CD4-positive, alpha-beta T cell treated with Interleukin-6 at 100 ng/mL for 8 hours (primary cell): ENCODE data around the gene MED16.

Experiments
- DNase-seq: peaks from one replicate; pipeline ENCODE4 v3.0.0-alpha.2; 2020; ENCODE audit warnings: mixed read lengths, low spot score

MED16 gene

GRCh38 chr19:927780-928401, 34.9 kb upstream of the MED16 start:
- no peak for DNase-seq

GRCh38 chr19:927351-927779, 34.4 kb upstream of the MED16 start:
- DNase-seq = no peak

- no peak for DNase-seq
Measured at GRCh38 chr19:926589-927350, 33.8 kb upstream of the MED16 start.

- no peak for DNase-seq
Measured at GRCh38 chr19:926323-926588, 33.3 kb upstream of the MED16 start.

- DNase-seq = peak; percentile 65
Measured at GRCh38 chr19:925526-926322, 32.7 kb upstream of the MED16 start, which contains the start of gene ARID3A. Gene ARID3A (plus strand): TSS chr19:926035. CDS start chr19:929529, 3,494 bp downstream.

- peak; percentile 58 for DNase-seq
Measured at GRCh38 chr19:925087-925525, 32.1 kb upstream of the MED16 start.

GRCh38 chr19:924553-925086, 31.6 kb upstream of the MED16 start:
- no peak for DNase-seq

GRCh38 chr19:920051-920864, 27.3 kb upstream of the MED16 start:
- peak; percentile 76 for DNase-seq

- DNase-seq = peak; percentile 42
Measured at GRCh38 chr19:919199-920050, 26.4 kb upstream of the MED16 start.

GRCh38 chr19:918481-919198, 25.7 kb upstream of the MED16 start:
- DNase-seq = peak; percentile 53

GRCh38 chr19:918152-918437, 25.1 kb upstream of the MED16 start:
- no peak for DNase-seq

- DNase-seq = peak; percentile 52
Measured at GRCh38 chr19:917323-918151, 24.6 kb upstream of the MED16 start, which contains the start of gene KISS1R. Gene KISS1R (plus strand): TSS chr19:917333. CDS start chr19:917503, 170 bp downstream.

GRCh38 chr19:916645-917322, 23.8 kb upstream of the MED16 start:
- DNase-seq = no peak

- DNase-seq = peak; percentile 82
Measured at GRCh38 chr19:913080-913748, 20.2 kb upstream of the MED16 start, which contains the start of gene R3HDM4. Gene R3HDM4 (minus strand): TSS chr19:913219. CDS start chr19:913157, 62 bp downstream.

- peak; percentile 32 for DNase-seq
Measured at GRCh38 chr19:912181-913079, 19.4 kb upstream of the MED16 start.

GRCh38 chr19:911197-912033, 18.4 kb upstream of the MED16 start:
- DNase-seq = no peak
